Glutamatergic neuron (in vitro differentiated cells): Measurements from ENCODE around the gene PFN1. TPM values are rescaled to one million over a fixed set of nuclear protein-coding genes. Genes with fewer than 3 reads are reported as not detected.

ENCODE experiments used
- DNase-seq: peaks from one replicate; pipeline ENCODE4 v3.0.0; 2022
- H3K27ac Mint-ChIP-seq: one replicate; pipeline ENCODE4 v1.8.0; 2020; ENCODE audit warnings: mild to moderate bottlenecking, mixed read lengths, inconsistent platforms; ENCODE audit not compliant: unreplicated experiment
- H3K27me3 Mint-ChIP-seq: one replicate; pipeline ENCODE4 v1.8.0; 2020; ENCODE audit warnings: mild to moderate bottlenecking, moderate library complexity, mixed read lengths, inconsistent platforms; ENCODE audit not compliant: unreplicated experiment
- H3K36me3 Mint-ChIP-seq: one replicate; pipeline ENCODE4 v1.8.0; 2020; ENCODE audit warnings: mild to moderate bottlenecking, mixed read lengths, inconsistent platforms; ENCODE audit not compliant: unreplicated experiment
- H3K4me1 Mint-ChIP-seq: one replicate; pipeline ENCODE4 v1.8.0; 2020; ENCODE audit warnings: mild to moderate bottlenecking, low read depth, mixed read lengths, inconsistent platforms; ENCODE audit not compliant: unreplicated experiment
- H3K4me3 Mint-ChIP-seq: one replicate; pipeline ENCODE4 v1.8.0; 2020; ENCODE audit warnings: mild to moderate bottlenecking, mixed read lengths, inconsistent platforms; ENCODE audit not compliant: unreplicated experiment
- H3K9me3 Mint-ChIP-seq: one replicate; pipeline ENCODE4 v1.8.0; 2020; ENCODE audit warnings: mild to moderate bottlenecking, moderate library complexity, mixed read lengths, inconsistent platforms; ENCODE audit not compliant: unreplicated experiment
- CTCF ChIP-seq: fragments of 200-600 bp; sonication (generic); IDR thresholded peaks from one replicate; pipeline ENCODE4 v1.5.0; 2021; ENCODE audit not compliant: partially characterized antibody, unreplicated experiment
- total RNA-seq: library from RNA; stranded (reverse); fragmentation: NEBNext Ultra II Directional; extraction: Animal tissue kit (Norgen Biotek cat#: 25700); gene quantifications from one replicate; pipeline ENCODE4 v1.2.1, GENCODE V29; 2021; ENCODE audit not compliant: unreplicated experiment

Gene PFN1
- total RNA-seq, 1 donor from 2014 or later = 356 TPM

- Mint-ChIP-seq H3K27me3 (peaks cover 30% of the 10 kb centered on the region), H3K9me3 (peaks cover 7% of the 10 kb centered on the region), H3K27ac (no peak overlapping the region), H3K36me3 (peaks cover 2% of the 10 kb centered on the region), H3K4me3 (peak overlapping the region; percentile 46), H3K4me1 (peaks cover 22% of the 10 kb centered on the region)
- TF ChIP-seq CTCF = no peak
- DNase-seq = no peak
Measured at GRCh38 chr17:4970273-4970672, 21.9 kb upstream of the PFN1 start.

GRCh38 chr17:4969551-4970173, 21.3 kb upstream of the PFN1 start:
- no peak for DNase-seq
- no peak overlapping the region for H3K27ac Mint-ChIP-seq
- peaks cover 7% of the 10 kb centered on the region for H3K9me3 Mint-ChIP-seq
- H3K4me1 Mint-ChIP-seq = peaks cover 22% of the 10 kb centered on the region
- no peaks in the 10 kb centered on the region for H3K36me3 Mint-ChIP-seq
- H3K4me3 Mint-ChIP-seq = no peak overlapping the region
- peaks cover 28% of the 10 kb centered on the region for H3K27me3 Mint-ChIP-seq
- TF ChIP-seq CTCF = no peak

- Mint-ChIP-seq H3K4me3 (no peak overlapping the region), H3K27ac (no peak overlapping the region), H3K36me3 (no peaks in the 10 kb centered on the region), H3K27me3 (peaks cover 24% of the 10 kb centered on the region), H3K4me1 (peaks cover 22% of the 10 kb centered on the region), H3K9me3 (peaks cover 7% of the 10 kb centered on the region)
- no peak for TF ChIP-seq CTCF
- no peak for DNase-seq
Measured at GRCh38 chr17:4969047-4969550, 20.8 kb upstream of the PFN1 start.

GRCh38 chr17:4968486-4969046, 20.2 kb upstream of the PFN1 start:
- Mint-ChIP-seq H3K9me3 (peaks cover 5% of the 10 kb centered on the region), H3K36me3 (no peaks in the 10 kb centered on the region), H3K27me3 (peaks cover 21% of the 10 kb centered on the region), H3K4me3 (no peak overlapping the region), H3K27ac (no peak overlapping the region), H3K4me1 (peaks cover 20% of the 10 kb centered on the region)
- TF ChIP-seq CTCF = no peak
- DNase-seq = peak; percentile 64
